Right renal pelvis (tissue), 4 donors: Measurements from ENCODE around the gene OR1S2. TPM values are rescaled to one million over a fixed set of nuclear protein-coding genes. Genes with fewer than 3 reads are reported as not detected.

Experiments
- polyA plus RNA-seq, 4 donors: library from polyadenylated mRNA; unstranded; fragments of 120-200 nt; gene quantifications; one replicate each; pipeline ENCODE4 v1.2.1, GENCODE V29; 2013; ENCODE audit not compliant: insufficient read length in 4 of 4

Gene OR1S2
- polyA plus RNA-seq, 4 donors: not detected

Other genes with a start within 250 kb of the OR1S2 start
- gene OR9Q1, start 180.3 kb downstream of the OR1S2 start, polyA plus RNA-seq: not detected
- not detected for gene OR6Q1, start 173.2 kb downstream of the OR1S2 start, polyA plus RNA-seq
- not detected for gene OR9I1, start 78.6 kb downstream of the OR1S2 start, polyA plus RNA-seq
- gene OR9Q2, start 15.1 kb downstream of the OR1S2 start, polyA plus RNA-seq: not detected
- not detected for gene OR1S1, start 8.6 kb upstream of the OR1S2 start, polyA plus RNA-seq
- not detected for gene OR10Q1, start 24.8 kb upstream of the OR1S2 start, polyA plus RNA-seq
- gene OR10W1, start 64.1 kb upstream of the OR1S2 start, polyA plus RNA-seq: not detected
- gene OR5B17, start 154.9 kb upstream of the OR1S2 start, polyA plus RNA-seq: not detected
- not detected for gene OR5B3, start 202.7 kb upstream of the OR1S2 start, polyA plus RNA-seq
- under 1 TPM in 1 of 4 donors, not detected in 3; 0.03 TPM for gene OR5B2, start 224.0 kb upstream of the OR1S2 start, polyA plus RNA-seq
- gene OR5B12, start 238.1 kb upstream of the OR1S2 start, polyA plus RNA-seq: not detected